GM12873 (cell line): ENCODE results near the gene TMPRSS15.

ENCODE experiments used
- TF ChIP-seq, protein P1 (sequence below): IDR thresholded peaks from 2 replicates; pipeline ENCODE4 v1.5.1; 2012; ENCODE audit warnings: low read depth, mild to moderate bottlenecking, moderate library complexity, low read length, control low read depth; ENCODE audit not compliant: insufficient read depth; ENCODE audit errors: missing control alignments

TMPRSS15 gene

DNA sequence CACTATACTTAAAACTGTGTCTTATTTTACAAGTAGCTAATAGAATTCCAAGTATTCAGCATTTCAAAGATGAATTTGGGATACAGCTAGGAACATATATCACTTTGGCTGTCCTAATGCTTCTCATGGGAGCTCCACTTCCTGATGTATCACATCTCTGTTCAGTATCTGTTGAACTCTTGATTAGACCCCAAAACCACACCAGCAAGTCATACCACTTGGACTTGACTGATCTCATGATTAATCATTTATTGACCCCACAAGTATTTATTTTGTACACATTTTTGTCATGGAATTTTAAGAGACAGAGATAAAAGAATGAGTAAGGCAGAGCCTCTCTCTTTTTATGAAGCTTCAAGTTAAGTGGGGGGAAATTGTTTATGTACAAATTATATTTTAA, 30.0 kb downstream of the TMPRSS15 start:
- TF ChIP-seq, protein P1, sequence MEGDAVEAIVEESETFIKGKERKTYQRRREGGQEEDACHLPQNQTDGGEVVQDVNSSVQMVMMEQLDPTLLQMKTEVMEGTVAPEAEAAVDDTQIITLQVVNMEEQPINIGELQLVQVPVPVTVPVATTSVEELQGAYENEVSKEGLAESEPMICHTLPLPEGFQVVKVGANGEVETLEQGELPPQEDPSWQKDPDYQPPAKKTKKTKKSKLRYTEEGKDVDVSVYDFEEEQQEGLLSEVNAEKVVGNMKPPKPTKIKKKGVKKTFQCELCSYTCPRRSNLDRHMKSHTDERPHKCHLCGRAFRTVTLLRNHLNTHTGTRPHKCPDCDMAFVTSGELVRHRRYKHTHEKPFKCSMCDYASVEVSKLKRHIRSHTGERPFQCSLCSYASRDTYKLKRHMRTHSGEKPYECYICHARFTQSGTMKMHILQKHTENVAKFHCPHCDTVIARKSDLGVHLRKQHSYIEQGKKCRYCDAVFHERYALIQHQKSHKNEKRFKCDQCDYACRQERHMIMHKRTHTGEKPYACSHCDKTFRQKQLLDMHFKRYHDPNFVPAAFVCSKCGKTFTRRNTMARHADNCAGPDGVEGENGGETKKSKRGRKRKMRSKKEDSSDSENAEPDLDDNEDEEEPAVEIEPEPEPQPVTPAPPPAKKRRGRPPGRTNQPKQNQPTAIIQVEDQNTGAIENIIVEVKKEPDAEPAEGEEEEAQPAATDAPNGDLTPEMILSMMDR = no peak

DNA sequence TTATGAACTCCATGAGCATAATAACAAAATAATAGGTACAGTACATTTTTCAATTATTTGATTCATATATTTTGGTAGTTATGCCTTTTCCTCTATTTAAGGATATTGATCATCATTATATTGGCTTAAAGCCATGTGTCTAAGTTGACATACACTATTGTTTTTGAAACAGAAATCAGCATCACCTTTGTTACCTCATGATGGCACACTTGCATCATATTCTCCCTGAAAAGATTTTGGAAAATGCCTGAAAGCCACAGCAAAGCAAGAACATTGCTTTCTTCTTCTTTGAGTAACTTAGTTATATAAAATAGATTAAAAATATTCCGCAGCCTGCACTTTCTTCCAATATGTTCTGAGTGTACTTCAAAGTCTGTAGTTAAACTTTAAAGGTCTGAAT, 33.3 kb downstream of the TMPRSS15 start:
- TF ChIP-seq, protein P1 = no peak

DNA sequence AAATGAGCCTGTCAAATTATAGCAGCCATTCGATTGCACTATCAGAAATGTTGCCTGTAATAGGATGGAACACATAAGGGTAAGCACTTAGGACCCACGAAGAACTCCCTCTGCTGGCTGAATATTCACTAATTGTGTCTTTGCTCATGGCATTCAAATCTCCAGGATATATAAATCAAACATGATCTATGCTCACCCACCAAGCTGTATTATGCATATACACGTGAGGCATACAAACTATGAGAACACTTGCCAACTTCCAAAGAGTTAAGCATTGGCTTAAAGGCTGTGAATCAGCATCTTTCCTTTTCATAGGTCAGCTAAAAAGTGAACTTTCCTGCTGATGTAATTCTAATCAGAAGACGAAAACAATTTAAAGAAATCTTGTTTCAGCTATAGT, 34.5 kb downstream of the TMPRSS15 start:
- TF ChIP-seq, protein P1 = no peak

DNA sequence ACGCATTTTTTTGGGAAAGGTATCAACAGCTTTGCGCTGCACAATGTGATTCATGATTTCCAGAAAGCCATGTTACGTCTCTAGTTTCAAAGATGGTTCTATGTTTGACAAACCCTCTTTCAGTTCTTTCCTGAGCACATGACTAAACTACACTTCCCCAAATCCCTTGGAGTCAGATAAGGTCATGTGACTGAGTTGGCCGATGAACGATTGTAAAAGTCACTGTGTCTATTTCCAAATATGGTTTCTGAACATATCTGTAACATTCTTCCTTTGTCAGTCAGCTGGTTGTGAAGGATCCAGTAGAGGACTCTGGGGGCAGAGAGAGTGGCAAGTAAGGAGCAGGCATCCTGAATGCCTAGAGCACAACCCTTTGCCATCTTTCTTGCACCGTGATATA, 35.4 kb downstream of the TMPRSS15 start:
- TF ChIP-seq, protein P1 = no peak

DNA sequence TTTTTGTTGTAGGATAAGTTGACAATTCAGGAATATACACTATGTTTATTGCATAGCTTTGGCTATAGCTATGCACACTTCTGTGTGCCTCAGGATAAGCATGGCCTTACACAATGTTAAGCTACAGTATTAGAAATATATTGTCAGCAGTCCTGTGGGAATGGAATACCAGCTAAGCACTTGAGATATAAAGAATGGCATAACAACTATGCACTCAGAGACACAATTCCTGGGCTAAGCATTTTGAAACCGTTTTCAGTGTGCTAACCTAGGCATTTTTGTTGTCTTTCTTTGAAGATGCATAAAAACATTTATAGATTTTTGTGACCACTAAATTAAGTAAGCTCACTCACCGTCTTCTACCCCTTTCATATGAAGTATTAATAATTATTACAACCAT, 46.8 kb downstream of the TMPRSS15 start:
- TF ChIP-seq, protein P1 = no peak

DNA sequence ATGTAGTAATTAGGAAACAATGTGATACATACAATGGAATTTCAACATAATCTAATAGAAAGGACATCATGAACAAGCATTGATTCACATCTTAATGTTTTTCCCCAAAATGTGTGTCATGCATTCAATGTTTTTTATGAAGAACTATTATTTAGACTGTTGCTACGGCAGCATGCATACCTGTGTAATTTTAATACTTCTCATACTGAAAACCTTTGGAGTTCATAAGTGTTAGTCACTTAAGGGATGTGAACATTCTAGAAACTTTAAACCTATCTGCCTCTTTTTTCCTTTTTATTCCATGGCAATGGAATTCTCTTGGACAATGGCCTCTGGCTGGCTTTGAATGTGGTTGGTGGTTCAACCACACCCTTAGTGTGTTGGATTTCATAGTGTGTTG, 48.6 kb downstream of the TMPRSS15 start:
- TF ChIP-seq, protein P1 = no peak

DNA sequence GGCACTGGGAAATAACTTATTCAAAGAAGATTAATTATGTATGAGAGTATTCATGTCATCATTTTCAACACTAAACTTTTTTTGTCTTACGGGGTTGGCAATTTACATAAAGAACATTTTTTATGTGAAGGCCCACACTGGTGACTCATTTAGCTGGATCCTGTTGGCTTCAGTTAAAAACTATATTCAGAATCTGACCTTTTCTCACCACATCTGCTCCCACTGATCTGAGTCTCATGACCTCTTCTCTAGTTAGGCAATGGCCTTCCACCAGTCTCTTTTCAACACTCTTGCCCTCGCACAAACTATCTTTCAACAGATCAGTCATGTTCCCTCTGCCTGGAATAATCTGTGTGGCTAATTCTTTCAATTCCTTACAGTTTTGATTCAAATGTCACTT, 53.4 kb downstream of the TMPRSS15 start:
- TF ChIP-seq, protein P1 = no peak
